Lower leg skin (tissue), 3 donors: Measurements from ENCODE around the gene NPSR1.

ENCODE experiments used
- CTCF ChIP-seq, 3 donors: fragments of 450-650 bp; IDR thresholded peaks; one replicate each; pipeline ENCODE4 v1.5.1; 2016; ENCODE audit warnings: antibody characterized with exemption in 3 of 3, mild to moderate bottlenecking in 3 of 3, moderate library complexity in 2 of 3
- POLR2A ChIP-seq, 2 donors: fragments of 450-650 bp; IDR thresholded peaks; one replicate each; pipeline ENCODE4 v1.6.1; 2016 to 2017; ENCODE audit warnings: antibody characterized with exemption in 2 of 2, mild to moderate bottlenecking in 1 of 2, moderate library complexity in 1 of 2

- no peak for TF ChIP-seq POLR2A (IDR thresholded peaks at IDR 0.05)
- TF ChIP-seq CTCF (IDR thresholded peaks at IDR 0.05): no peak
Observed at GRCh38 chr7:34749446-34749845, 91.4 kb downstream of the NPSR1 start.
